ENCODE measurements around the gene GPD2.

The GPD2 gene

GRCh38 chr2:156532989-156533388 is 96.8 kb downstream of the GPD2 start:
- no peak for DNase-seq (ENCODE audit: low read depth in 3 of 3)

GRCh38 chr2:156536534-156536933 is 100.4 kb downstream of the GPD2 start:
- DNase-seq (ENCODE audit: low read depth in 3 of 3): no peak

- DNase-seq (ENCODE audit: low read depth in 3 of 3): no peak
Observed at GRCh38 chr2:156537141-156537540, 101.0 kb downstream of the GPD2 start.

- no peak for DNase-seq (ENCODE audit: low read depth in 3 of 3)
Observed at GRCh38 chr2:156538083-156538504, 101.9 kb downstream of the GPD2 start.

GRCh38 chr2:156539086-156539860 is 103.1 kb downstream of the GPD2 start:
- no peak for DNase-seq (ENCODE audit: low read depth in 3 of 3)

- no peak for DNase-seq (ENCODE audit: low read depth in 3 of 3)
Observed at GRCh38 chr2:156540706-156541105, 104.5 kb downstream of the GPD2 start.

GRCh38 chr2:156541229-156541628 is 105.0 kb downstream of the GPD2 start:
- no peak for DNase-seq (ENCODE audit: low read depth in 3 of 3)

- no peak for DNase-seq (ENCODE audit: low read depth in 3 of 3)
Observed at GRCh38 chr2:156541706-156542105, 105.5 kb downstream of the GPD2 start.

- no peak for DNase-seq (ENCODE audit: low read depth in 3 of 3)
Observed at GRCh38 chr2:156548413-156548812, 112.2 kb downstream of the GPD2 start.

GRCh38 chr2:156553714-156554442 is 117.7 kb downstream of the GPD2 start:
- DNase-seq (ENCODE audit: low read depth in 3 of 3): no peak

GRCh38 chr2:156561326-156561725 is 125.1 kb downstream of the GPD2 start:
- DNase-seq (ENCODE audit: low read depth in 3 of 3): no peak

- no peak for DNase-seq (ENCODE audit: low read depth in 3 of 3)
Observed at GRCh38 chr2:156562124-156562523, 125.9 kb downstream of the GPD2 start.

GRCh38 chr2:156563994-156564753 is 128.0 kb downstream of the GPD2 start:
- no peak for DNase-seq (ENCODE audit: low read depth in 3 of 3)

- no peak for DNase-seq (ENCODE audit: low read depth in 3 of 3)
Observed at GRCh38 chr2:156565066-156565710, 129.0 kb downstream of the GPD2 start.

- no peak for DNase-seq (ENCODE audit: low read depth in 3 of 3)
Observed at GRCh38 chr2:156573710-156574109, 137.5 kb downstream of the GPD2 start.

- DNase-seq (ENCODE audit: low read depth in 3 of 3): no peak
Observed at GRCh38 chr2:156574112-156574511, 137.9 kb downstream of the GPD2 start.

- no peak for DNase-seq (ENCODE audit: low read depth in 3 of 3)
Observed at GRCh38 chr2:156576005-156576404, 139.8 kb downstream of the GPD2 start.

GRCh38 chr2:156580501-156580900 is 144.3 kb downstream of the GPD2 start:
- no peak for DNase-seq (ENCODE audit: low read depth in 3 of 3)

GRCh38 chr2:156581280-156581679 is 145.1 kb downstream of the GPD2 start:
- DNase-seq (ENCODE audit: low read depth in 3 of 3): no peak

- no peak for DNase-seq (ENCODE audit: low read depth in 3 of 3)
Observed at GRCh38 chr2:156585457-156585856, 149.3 kb downstream of the GPD2 start.

- no peak for DNase-seq (ENCODE audit: low read depth in 3 of 3)
Observed at GRCh38 chr2:156586621-156587020, 150.4 kb downstream of the GPD2 start.

All from stimulated activated CD4-positive, alpha-beta T cell treated with anti-CD3 and anti-CD28 coated beads, TNF-alpha, amount 100 ng/mL, for 24 hours (primary cell).